ENCODE data around the gene ACTN4.
A peak's percentile ranks its signal among the peaks of the same experiment; 100 is the strongest.

The ACTN4 gene

DNA sequence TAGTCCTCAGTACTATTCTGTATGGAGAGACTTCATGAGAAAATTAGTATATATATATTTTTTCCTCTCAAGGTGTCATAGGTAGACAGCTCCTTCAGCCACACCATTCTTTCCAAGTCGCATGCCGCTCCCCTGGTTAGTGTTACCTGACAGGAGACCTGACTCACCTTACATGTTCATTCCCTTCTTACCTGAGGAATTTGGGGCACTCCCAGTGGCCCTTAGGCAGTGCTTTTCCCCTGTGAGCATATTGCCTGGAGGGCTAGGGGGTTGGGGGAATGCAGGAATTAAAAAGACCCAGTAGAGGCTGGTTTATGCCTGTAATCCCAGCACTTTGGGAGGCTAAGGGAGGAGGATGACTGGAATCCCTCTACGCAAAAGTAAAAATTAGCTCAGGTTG is 9.0 kb upstream of the ACTN4 start:
- no peak for DNase-seq

DNA sequence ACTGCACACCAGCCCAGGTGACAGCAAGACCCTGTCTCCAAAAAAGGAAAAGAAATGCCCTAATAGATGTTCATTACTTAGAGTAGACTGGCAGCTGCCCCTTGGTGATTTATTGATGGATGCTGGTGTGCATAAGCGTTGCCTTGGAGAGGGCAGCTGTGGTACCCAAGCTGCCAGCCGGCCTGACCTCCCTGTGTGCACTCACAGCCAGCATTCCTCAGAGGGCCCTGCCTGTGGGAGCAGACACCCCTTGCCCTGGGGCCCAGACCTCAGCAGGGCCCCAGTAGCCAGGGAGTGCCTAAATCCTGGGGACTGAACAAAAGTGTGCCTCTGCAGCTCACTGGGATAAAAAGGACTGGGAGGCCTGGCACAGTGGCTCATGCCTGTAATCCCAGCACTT is 7.8 kb upstream of the ACTN4 start:
- DNase-seq, result no peak

DNA sequence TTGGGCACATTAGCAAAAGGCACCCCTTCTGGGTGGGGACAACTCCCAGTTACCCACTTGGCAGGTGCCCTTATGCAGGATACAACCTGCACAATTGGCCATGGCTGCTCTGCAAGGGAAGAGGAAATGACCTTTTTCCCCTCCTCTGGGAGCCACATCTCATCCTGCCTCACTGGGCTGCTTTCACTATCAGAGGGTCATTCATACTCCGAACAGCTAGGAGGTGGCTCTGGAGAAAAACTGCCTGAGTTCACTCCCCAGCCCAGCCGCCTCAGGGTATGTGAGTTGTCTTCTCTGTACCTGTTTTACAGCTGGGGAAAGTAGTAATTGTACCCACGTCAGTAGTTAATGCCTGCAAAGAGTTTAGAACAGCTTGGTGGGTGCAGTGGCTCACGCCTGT is 7.1 kb upstream of the ACTN4 start:
- DNase-seq, result no peak

DNA sequence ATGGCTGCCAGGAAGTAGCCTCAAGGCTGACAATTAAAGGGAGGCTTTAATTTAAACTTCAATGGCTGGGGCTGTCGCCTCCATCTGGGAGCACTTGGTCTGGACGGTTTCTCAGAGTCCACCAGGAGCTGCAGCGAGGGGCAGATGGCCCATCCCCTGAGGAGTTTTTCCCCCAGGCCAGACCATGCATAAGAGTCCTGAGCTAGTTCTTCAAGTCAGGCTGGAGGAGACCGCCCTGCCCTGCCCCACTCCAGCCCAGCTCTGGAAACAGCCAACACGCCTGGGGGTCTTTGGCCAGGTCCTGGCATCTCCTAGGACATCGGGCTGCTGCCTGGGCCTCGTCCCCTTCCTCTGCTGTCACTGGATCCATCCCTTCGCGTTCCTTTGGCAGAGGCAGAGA is 5.3 kb upstream of the ACTN4 start:
- no peak for DNase-seq

DNA sequence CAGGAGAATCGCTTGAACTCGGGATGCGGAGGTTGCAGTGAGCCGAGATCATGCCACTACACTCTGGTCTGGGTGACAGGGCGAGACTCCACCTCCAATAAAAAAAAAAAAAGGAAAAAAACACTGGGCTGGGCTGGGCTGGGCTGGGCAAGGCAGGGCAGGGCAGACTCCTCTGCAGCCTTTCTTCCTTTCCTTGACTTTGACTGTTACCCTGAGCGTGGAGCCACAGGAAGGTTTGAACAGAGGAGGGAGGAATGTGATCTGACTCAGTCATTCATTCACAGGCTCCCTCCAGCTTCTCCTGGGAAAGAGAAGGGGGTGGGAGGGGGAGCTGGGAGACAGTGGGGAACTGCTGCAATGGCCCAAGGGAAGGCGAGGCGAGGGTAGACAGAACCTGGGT is 2.7 kb upstream of the ACTN4 start:
- DNase-seq, result no peak

DNA sequence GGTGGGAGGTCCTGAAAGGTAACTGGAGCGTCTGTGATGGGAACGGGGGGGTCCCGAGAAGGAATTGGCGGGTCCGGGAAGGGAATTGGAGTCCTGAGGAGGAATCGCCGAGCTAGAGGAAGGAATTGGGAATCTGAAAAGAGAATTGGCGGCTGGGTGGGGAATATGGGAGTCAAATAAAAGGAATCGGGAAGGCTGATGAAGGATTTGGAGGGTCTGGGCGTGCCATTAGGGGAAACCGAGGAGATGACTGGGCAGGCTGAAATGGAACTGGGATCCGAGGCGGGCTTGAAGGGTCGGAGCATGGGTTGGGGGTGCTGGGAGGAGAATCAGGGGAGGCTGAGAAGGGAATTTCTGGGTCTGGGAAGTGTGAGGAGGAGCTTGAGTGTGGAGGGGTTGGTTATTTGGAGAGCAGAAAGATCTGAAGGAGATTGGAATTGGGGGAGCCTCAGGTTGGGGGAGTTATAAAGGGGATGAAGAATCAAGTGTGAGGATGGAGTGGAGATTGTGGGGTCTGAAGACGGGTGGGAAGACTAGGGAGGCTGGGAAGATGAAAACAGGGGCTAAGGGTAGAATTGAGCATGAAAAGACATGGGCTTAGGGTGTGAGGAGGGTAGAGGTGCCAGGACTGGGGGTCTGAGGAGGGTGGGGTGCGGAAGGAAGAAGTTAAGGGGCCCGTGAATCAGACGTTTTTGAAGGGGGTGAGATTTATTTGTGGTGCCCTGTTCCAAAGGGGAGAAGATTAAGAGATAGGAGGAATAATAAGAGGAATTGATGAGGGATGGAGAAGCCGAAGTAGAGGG is 718 bp downstream of the ACTN4 start:
- no peak for DNase-seq

DNA sequence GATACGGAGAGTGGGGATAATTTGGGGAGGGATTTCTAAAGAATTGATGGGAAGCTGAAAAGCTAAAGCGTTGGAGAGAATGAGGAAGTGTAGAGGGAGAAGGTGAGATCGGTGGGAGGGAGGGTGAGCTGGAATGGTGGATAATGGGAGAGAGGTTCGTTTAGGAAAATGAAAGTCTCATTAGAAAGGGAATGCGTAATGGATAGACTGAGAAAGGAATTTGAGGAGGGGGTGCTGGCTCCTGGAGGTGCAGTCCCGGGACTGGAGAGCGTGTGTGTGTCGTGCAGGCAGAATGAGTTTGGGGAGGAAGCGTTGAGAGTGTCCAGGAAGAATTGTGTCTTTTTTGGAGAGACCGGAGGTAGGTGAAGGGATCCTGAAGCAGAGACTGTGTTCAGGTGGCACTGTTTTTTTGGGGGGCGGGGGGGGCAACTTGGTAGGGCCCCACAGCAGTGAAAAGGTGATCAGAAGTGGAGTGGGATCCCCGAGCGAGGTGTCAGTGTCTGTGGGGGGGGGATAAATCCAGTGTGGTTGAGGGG is 1.4 kb downstream of the ACTN4 start:
- DNase-seq, result no peak

DNA sequence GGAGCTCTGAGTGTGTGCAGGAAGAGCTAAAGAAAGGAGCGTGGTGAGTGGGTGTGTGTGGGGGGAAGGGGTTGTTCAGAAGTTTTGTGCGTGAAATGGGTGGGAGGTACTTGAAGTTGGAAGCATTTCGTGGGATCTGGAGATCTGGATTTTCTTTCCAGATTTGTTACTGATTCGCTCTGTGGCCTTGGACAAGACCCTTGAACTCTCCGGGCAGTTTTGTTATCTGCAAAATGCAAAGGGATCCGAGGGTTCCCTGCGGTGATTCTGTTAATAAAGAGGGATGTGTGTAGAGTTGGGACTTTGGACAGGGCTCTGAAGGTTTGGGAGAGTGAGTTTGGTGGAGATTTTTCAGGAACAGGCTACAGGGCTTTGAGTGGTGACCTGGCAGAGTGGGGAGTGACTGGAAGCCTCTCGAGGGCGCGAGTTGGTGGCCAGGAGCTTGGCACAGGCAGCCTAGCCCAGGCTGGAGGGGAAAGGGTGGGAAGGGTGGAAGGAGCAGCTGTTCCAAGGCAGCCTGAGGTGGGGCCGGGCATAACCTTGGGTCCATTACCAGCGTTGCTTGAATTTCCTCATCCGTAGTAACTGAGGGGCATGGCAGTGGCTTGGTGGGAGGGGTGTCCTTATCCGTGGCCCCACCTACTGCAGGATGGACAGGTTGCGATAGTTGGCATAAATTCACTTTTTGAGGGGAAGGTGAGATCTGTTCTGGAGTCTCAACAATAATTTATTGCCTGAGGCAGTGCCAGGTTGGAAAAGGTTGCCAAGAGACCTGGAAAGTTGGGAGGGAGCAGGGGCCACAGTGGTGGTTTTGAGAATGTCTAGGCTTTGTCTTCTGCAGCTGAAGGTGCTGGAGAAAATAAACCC is 2.1 kb downstream of the ACTN4 start:
- DNase-seq, result no peak

DNA sequence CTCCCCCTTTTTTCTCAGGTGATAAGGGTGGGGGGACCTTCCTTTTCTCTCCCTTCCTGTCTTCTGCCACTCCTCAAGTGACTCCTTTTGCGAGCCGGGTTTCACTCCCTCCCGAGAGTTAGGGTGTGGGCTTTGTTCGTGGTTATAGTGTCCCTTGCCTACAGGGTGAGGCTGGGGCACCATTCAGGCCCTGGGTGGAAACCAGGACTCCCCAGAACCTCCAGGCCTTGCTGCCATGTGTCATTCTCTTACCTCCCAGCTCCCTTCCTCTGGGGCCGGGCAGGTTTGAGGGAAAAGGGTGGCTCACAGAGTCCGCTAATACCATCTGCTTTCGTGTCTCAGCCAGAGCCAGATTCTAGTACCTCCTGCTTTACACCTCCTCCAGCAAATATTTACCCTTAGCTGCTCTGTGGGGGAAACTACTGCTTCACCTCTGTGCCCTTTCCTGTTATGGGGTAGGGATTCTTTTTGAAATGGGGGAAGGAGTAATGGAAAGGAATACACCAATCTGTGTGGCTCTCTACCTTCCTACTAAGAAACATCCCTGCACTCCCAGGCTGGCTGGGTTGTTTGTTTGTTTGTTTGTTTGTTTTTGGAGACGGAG is 2.8 kb downstream of the ACTN4 start:
- no peak for DNase-seq

DNA sequence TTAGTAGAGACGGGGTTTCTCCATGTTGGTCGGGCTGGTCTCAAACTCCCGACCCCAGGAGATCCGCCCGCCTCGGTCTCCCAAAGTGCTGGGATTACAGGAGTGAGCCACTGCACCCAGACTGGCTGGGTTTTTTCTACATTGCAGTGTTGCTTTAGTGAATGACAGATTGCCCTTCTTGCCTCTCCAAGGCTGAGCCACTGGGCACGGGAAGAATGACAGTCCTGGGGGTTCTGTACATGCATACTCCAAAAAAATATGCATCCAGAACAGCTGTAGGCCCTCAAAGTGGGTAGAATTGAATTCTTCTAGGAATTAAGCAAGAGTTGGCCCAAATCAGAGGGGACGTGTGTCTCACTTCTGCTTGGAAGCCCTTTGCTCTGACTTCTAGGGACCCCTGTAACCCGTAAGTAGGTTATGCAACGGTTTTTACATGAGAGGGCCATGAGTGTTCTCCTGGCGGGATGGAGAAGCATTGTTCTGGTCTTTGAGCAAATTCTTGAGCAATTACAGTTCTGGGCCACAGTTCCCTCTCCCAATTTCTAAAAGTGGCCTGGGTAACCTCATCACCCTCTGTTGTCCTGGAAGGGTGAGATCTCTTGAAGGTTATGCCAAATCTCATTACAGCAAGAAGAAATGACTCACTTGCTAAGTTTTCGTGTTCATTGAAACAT is 3.6 kb downstream of the ACTN4 start:
- no peak for DNase-seq

DNA sequence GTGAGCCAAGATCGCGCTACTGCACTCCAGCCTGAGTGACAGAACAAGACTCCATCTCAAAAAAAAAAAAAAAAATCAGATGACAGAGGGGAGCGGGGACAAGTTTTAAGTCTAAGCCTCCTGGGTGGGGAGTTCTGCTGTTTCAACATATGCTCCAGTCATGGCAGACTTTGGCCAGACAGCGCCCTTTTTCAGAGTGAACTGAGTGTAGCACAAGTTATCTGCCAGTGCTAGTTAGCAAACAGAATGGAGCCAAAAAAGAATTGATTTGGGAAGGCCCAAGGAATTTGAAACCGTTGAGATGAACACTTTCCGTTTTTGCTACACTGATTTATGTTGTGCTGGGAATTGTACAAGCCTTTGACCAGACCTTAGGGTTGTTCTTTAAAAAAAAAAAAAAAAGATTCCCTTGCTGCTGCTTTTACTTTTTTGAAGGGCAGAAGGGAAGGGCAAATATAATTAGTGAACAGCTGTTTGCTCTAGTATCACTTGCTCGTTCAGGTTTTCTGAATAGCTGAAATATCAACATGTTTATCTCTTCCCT is 5.7 kb downstream of the ACTN4 start:
- no peak for DNase-seq

DNA sequence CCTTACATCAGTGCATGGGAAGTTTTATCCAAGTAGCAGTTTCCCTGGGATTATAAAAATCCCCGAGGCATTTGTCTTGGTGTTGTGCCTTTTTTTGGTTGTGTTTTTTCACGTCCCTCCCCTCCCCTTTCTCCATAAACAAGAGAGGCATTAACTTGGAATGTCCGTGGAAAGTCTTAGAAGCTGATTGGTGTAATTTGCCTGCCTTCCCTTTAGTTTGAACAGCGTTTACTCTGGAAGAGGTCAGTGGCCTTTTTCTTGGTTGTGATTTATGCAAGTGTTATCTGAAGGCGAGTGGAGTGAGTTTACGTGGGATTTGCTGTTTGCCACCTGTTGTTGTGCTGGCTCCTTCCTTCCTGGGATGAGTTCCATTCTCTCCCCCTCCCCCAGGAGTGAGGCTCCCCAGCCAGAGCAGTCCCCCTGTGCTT is 7.2 kb downstream of the ACTN4 start:
- DNase-seq, result no peak

DNA sequence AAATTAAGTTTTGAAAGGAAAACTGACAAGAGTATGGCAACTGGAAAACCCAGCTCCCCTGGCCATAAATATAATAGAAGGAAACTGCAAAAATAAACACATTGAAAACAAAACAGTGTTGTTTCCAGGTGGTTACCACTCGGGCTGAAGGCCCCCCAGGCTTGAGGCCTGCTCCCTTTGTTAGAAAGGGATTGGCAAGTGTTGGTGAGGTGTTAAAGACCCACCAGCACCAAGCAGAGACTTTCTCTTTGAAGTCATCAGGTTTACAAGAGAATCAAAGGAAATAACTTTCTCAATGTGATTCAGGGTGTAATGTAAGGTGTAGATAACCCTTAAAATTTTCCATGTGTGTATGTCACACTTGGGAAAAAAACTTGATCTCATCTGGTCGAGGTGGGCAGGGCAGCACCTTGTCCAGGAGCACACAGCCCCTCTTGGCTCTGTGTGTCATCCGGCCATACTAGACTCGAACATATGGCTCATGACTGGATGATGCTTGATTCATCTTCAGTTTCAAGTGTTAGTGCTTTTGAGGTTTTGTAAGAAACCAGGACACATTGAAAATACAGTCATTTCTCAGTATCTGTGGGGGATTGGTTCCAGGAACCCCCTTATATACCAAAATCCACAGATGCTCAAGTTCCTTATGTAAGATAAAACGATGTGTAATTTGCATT is 7.8 kb downstream of the ACTN4 start:
- DNase-seq, result peak; percentile 24

DNA sequence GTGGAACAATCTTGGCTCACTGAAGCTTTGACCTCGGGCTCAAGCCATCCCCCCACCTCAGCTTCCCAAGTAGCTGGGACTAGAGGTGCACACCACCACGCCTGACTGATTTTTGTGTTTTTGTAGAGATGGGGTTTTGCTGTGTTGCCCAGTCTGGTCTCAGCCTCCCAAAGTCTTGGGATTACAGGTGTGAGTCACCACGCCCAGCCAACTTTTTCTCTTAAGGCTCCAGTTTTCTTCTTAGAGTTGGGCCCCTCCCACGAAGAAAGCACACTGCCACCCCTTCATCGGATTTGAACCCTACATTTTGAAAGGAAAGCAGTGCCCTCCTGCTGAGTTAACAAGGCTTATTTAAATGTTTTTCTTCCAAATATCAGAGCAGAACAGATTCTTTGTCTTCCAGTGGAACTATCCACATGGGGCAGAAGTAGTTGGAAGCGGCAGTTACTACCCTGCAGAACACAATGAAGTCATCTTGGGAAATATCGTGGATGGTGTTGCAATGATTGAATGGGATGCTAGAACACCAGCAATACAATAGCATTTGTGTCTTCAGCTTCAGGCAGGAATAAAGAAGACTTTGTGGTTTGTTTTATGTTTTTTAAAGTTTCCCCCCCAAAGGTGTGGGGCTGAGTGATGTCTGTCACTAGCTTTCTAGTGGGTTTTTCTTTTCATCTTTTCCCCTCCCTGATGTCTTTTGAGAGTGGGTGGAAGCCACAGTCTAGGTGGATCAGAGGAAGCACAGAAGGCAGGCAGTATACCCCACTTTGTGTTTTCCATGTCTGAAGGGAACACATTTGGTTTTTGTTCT is 8.9 kb downstream of the ACTN4 start:
- DNase-seq, result peak in 1 of 2 experiments; percentile 51

DNA sequence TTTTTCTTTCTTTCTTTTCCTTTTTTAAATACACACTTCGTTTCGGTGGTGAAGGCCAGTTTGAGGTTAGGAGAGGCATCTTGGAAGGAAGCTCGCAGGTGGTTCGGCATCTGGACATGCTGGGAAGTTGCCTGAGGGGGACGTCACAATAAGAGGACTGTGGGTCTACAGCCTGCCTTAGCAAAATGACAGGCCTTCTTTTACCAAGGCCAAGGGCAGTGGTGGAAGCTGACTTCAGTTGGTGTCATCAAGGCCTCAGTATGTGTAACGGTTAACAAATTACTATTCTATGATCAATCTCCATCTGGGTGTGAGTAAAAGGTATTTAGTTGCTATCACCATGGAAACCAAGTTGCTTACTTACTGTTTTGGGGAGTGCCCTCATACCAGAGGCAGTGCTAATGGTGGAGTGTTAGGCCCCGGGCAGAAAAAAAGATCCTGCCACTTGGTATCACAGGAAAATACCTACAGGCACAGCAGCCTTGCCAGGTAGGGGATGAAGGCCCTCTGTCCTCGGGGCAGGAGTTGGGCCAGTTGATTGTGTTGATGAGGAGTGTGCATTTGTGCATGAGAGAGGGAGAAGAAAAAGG is 10.3 kb downstream of the ACTN4 start:
- no peak for DNase-seq

DNA sequence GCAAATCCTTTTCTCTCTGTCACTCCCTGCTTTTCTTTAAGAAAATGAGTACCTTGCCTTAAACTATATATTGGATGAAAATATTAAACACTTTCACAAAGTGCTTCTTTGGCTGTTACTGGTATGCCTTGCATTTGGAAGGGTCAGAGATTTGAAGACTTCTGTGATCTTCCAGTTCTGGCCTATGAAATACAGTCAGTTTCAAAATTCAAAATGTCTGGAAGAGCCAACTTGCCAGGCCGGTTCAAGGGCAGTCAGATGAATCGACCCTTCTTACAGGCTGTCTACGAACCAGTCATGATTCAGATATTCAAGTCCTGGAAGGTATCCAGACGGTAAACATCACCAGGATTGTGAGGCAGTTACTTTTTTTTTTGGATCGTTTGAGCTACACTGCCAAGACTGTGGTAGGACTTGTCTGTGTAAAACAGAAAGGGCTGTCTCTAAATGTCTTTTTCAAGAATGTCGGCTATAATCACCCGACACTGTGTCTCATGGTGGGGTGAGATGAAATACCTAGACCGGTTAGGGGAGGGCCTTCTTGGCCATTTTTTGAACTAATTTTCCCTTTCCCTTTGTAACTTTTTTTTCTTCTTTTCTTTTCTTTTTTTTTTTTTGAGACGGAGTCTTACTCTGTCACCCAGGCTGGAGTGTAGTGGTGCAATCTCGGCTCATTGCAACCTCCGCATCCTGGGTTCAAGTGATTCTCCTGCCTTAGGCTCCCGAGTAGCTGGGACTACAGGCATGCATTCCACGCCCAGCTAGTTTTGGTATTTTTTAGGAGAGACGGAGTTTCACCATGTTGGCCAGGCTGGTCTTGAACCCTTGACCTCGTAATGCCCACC is 11.2 kb downstream of the ACTN4 start:
- DNase-seq, result no peak

DNA sequence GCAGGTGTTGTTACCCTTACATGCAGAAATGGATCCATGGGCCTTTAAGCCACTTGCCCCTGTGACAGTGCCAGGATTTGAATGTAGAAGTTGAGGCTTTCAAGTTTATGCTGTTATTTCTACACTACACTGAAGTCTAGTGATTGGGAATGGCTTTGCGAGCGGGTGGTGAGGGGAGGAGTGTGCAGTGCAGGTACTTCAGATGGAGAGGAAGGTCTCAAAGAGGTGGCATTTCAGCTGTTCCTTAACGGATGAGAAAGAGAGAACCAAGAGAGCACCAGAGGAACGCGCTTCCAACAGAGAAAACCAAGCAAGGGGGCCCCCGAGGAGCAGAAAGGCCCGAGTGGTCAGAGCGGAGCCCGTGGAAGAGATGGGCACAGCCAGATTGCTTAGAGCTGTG is 13.3 kb downstream of the ACTN4 start:
- DNase-seq, result no peak

DNA sequence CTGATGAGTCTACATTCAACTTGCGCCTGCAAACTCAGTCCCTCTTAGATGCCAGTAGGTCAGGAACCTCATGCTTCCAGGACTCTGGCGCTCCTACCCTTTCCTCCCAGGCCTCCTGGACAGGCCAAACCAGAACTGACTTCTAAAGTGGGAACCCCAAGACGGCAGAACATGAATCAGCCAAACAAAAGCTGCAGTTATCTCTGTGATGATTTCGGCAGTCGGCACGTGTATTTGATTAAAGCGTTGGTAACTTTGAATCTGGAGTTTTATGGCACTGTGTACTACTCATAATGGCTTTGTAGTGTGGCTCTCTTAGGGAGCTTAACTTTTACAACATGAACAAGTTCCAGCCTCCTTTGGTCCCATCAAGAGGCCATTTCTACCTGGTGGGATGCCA is 13.7 kb downstream of the ACTN4 start:
- no peak for DNase-seq

DNA sequence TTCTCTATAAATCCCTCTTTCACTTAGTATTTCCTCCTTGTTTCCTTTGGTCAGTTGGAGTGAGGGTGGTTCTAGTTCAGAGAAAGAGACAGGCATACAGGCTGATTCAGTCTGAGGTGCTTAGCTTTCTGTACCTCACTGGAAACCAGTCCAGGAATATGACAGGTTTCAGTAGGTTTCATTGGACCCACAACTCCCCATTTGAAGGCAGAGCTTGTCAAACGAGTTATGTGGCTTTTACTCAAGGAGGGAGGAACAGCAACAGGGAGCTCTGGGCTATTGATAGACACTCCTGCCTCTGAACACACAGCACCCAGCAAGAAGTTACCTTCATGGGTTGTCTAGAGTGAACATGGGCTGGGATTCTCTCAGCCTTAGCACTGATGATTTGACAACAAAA is 14.5 kb downstream of the ACTN4 start:
- DNase-seq, result no peak
